NCI-H1436 (cell line): ENCODE results near the gene ARHGAP20.
"Not testable (repeated sequence)": the region's sequence is repeated elsewhere in the genome, so short reads cannot be mapped to it uniquely, and the experiment has no call there.

ENCODE experiments used
- DNase-seq: peaks from one replicate; lab custom pipeline; 2025; lab: John Stamatoyannopoulos, UW

ARHGAP20 gene

GRCh38 chr11:110715541-110715940 lies 3.3 kb upstream of the ARHGAP20 start:
- DNase-seq: no peak

GRCh38 chr11:110713449-110713776 lies 1.2 kb upstream of the ARHGAP20 start:
- no peak for DNase-seq

DNA sequence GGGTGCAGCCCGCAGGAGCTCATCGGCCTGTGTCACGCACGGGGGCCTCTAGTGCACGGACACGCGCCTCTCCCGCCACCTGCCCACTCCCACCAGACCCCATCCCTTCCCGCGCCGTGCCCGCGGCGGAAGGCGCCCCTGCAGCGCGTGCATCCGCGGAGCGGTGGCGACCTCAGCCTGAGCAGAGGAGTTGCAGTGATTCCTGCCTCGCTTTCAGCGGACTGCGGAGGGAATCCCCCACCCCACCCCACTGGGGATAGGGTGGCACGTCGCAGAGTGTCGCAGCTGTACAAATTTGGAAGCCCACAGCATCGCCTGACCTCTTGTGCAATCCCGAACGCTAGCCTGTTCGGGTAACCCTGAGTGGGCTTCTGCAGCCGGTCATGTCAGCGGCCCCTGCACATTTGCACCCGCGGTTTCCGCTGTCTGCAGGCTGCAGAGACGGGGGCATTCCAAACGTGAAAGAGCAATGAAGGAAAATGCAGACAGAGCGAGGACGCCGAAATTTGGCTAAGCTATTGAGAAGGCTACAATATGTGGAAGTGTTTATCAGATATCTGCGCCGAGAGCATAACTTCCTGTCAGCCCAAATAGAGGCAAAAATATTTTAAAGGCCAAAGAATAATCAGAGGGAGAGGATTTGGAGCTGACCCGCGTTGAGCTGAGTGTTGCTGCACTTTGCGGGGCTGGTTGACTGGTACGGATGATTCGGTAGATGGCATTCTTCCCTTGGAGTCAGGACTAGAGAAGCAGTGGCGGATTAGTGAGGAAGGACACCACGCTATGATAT lies 617 bp upstream of the ARHGAP20 start:
- no peak for DNase-seq

DNA sequence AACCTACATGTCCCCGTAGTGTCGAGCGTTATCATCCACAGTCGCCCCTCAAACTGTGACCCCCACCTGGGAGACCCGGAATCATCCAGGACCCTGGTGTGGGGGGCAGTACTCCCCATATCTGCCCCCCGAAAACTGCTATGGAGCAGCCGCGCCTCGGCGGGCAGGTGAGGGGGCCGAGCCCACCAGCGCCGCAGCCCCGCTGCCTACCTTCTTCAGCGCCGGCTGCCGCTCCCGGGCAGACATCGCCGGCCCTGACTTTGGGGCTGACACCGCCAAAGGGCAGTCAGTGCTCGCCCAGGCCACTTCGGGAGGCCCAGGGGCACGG lies 825 bp downstream of the ARHGAP20 start:
- DNase-seq: no peak

- DNase-seq: no peak
Observed at GRCh38 chr11:110710628-110711381, 1.4 kb downstream of the ARHGAP20 start.

DNA sequence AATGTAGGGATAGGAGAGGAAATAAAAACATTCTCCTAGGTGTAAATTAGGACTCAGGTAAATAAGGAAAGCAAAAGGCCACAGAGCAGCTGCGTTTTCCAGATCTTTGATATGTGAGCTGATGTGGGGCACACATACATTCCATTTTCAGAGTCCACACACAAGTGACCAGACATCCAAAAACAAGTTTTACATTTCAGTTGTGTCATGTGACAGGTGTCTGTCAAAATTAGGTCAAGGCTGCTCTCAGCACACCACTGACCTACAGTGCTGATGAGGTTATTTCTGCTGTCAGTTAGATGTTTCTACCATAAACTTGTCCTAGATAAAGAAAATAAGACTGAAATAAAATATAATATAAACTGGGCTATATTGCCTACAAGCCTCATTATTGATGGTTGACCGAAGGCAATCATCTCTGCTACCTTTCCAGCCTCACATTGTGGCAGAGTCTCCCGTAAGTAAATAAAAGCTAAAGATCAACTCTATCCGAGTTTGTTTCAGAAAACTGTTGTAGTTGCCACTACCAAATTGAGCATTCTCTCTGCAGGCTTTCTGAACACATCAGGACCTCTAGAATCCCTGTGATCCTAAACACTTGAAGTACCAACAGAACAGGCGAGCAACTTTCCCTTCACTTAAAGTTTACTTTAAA lies 7.9 kb downstream of the ARHGAP20 start:
- DNase-seq: no peak

- no peak for DNase-seq
Observed at GRCh38 chr11:110691926-110692325, 20.3 kb downstream of the ARHGAP20 start.

DNA sequence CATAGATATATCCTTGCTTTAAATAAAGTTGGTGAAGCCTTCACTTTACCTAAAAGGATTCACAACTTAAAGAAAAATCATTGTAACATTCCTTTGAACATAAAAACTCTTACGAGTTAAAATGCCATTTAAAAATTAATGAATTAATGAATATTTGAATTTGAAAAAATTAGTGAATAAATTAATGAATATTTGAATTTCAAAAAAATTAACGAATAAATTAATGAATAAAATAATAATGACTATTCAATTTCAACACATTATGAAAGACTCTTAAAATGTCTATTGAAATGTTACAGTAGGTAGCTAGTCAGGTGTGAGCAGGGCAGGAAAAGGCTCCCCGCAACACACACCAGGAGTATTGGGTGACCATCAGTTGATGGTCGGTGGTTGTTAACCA lies 22.9 kb downstream of the ARHGAP20 start:
- DNase-seq: no peak

DNA sequence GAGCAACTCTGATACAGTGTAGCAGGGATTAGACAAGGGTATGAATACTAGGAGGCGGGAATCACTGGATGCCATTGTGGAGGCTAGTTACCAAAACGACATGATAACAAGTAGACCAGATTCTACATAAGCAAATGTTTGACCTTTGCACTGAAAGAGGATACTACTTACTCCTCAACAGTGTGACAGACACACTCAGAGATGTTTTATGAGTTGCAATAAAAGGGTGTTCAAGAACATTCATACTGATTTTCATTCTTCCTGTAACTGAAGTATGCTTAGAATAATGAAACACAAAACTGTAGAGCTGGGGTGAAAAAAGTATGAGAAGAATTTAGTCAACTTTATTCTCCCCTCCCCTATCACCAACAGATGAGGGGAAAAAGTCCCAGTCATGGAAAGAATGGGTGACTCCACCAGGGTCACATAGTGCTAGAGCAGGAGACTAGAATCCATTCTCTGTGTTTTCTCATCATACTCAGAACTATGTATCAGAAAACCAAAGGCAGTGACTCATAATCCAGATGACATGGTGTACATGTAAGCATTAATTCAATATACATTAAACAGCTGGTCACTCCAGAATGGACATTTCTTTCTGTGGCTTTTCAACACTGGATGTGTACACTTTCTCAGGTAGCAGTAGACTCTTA lies 32.8 kb downstream of the ARHGAP20 start:
- no peak for DNase-seq

DNA sequence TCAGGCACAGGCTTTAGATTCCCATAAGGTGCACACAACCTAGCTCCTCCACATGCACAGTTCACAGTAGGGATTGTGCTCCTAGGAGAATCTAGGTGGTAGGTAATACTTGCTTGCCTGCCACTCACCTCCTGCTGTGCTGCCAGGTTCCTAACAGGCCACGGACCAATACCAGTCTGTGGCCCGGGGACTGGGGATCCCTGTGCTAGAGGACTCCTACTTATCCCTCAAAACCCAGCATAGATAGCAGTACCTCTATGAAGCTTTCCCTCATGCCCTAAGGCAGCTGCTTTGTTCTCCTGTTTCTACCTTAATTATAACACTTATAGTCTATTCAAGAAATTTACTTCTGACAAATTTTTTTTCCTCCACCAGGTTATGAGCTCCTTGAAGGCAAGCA lies 36.7 kb downstream of the ARHGAP20 start:
- DNase-seq: no peak

- no peak for DNase-seq
Observed at GRCh38 chr11:110665689-110666465, 46.4 kb downstream of the ARHGAP20 start.

DNA sequence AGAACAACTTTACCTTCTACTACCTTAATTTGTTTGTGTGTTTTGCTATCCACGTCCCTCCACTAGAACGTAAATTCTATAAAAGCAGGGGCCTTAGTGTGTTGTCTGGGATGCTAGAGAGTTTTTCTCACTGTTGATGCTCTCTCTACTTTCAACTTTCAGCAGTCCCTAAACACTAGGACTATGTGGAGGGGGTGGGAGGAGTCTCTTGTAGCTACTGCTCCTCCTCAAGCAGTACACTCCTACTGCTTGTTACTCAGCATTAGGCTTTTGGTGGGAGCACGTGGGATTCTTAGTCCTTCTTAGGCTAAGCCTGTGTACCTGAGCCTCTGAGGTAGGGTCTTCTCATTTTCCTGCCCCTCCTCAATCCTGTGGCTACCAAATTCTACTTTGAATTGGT lies 56.3 kb downstream of the ARHGAP20 start:
- DNase-seq: no peak

DNA sequence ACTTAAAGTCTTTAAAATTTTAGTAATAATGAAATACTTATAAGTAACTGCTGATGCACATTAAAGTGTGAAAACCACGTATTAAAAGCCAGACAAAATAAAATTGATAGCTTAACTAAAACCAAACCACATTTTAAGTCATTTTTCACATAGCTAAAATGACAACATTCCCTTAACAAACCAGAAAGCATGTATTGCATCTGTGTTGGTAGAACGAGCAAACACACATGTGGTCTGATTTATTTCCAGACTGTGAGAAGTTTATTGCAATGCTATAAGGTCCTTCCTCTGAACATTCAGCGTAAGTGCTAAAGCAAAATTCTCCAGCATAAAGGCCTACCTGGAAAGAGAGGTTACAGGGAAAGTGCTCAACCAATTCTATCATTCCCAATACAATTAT lies 57.8 kb downstream of the ARHGAP20 start:
- DNase-seq: no peak

DNA sequence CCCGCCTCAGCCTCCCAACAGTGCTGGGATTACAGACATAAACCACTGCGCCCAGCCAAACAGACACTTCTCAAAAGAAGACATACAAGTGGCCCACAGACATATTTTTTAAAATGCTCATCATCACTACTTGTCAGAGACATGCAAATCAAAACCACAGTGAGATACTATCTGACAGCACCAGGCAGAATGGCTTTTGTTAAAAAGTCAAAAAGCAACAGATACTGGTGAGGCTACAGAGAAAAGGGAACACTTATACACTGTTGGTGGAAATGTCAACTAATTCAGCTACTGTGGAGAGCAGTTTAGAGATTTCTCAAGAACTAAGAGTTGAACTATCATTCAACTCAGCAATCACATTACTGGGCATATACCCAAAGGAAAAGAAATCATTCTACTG lies 67.0 kb downstream of the ARHGAP20 start:
- no peak for DNase-seq

DNA sequence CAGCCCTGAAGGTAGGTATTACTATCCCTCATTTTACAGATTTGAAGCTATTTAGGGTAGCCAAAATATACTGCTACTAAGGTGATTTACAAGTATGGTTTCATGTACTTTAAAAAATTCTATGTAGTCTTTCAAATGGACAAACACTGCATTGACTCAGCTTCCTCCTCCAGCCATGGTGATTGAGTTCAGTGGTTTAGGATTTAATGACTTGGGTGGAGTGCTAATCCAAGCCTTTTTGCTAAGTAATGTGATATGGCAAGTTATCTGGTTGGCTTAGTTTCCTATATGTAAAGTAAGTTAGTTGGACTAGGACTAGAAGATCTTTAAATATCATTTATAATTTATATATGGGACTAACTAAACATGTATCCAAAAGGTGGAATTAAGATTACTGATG lies 77.9 kb downstream of the ARHGAP20 start:
- no peak for DNase-seq

DNA sequence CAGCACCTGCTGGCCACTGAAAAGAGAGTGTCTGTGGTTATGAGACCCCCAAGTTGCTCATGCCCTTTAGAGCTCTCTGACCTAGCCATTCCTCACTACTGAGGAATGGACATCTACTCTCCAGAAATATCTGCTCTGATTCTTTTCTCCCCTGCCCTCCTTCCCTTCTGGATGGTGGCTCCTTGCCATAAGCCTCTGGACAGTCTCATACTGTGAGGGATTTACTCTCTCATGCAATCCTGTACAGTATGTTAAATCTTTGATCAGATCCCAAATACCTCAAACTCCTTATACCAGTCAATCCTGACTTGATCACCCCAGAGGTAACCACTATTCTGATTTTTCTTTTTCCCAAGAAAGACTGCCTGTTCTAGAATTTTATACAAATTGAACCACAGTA lies 80.7 kb downstream of the ARHGAP20 start:
- no peak for DNase-seq

- DNase-seq: no peak
Observed at GRCh38 chr11:110629594-110629993, 82.6 kb downstream of the ARHGAP20 start.

DNA sequence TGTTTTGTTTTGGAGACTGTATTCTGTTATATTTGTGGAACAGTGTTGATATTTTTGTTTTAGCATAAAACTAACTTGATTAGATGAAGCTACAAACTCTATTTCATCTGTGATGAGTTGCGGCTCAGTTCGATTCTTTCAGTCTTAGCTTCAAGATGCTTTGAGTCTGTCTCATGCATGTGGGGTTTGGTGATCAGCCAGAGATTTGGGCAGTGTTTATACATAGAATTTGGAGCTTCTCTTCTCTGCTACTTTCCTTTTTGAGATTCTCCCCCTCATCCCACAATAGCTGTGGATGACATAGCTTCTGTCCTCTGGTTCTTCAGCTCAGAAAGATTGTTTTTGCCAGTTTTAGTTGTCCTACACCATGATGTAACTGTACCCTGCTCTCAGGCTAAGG lies 90.4 kb downstream of the ARHGAP20 start:
- DNase-seq: no peak

GRCh38 chr11:110619366-110619765 lies 92.9 kb downstream of the ARHGAP20 start:
- not testable (repeated sequence) for DNase-seq

DNA sequence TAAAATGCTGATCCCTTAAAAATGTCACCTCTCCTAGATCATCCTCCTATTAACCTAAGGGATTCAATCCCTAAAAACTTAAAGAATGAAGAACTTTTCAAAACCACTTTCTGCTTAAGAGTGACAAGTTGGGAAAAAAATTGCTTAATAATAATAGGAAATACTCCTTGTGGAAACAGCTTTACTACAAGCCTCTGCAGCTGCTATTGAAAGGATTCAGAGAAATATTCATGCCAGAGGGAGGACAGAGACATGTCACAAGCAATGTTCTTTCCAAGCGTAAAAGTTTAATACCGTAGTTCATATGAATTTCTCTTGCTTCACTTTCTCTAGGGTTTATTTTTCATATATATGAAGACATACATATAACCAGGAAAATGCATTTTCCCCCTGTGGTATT lies 98.2 kb downstream of the ARHGAP20 start:
- DNase-seq: no peak

DNA sequence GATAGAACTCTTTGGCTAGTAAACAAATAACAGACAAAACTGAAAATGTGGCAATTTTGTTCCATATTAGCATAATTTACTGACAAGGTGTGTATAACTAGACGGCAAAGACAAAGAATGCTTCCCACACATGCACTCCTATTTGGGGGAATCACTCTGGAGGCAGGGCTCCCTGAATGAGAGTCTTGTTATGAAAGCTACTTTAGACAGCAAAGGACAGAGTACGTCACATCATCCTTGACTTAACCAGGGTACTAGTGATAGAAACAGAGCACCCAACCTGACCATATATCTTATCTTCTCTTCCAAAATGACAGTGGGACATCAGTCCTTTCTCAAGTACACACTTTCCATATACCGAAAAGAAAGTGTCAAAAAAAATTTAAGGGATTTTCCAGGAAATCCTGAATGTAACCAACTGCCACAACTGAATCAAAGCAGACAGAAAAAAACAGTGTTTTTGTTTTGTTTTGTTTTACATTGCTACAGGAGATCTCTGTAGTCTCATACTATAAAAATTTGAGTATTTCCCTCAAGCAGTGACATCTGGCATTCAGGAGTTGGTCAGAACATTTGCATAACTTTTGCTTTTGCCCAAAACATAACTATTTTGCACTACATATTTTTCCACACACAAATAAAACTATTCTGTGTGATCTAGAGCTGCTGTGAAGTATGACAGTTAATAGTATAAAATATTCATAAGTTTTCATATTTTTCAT lies 98.9 kb downstream of the ARHGAP20 start:
- no peak for DNase-seq
